H1 (cell line): ENCODE data around the gene RBM47. TPM values are rescaled to one million over a fixed set of nuclear protein-coding genes. Genes with fewer than 3 reads are reported as not detected.

ENCODE experiments used
- CTCF ChIA-PET: fragments of 300-600 bp; sonication (Branson Sonifier 250); formaldehyde crosslinking; loops from one replicate; lab custom pipeline; 2021; ENCODE audit not compliant: partially characterized antibody; lab: Charles Lee
- POLR2A ChIA-PET: fragments of 300-600 bp; sonication (Branson Sonifier 250); formaldehyde crosslinking; loops from one replicate; lab custom pipeline; 2021; ENCODE audit warnings: inconsistent platforms; ENCODE audit not compliant: partially characterized antibody; lab: Charles Lee
- DNase-seq, 2 experiments: peaks; one replicate each; pipeline versions ENCODE4 v3.0.0 to v3.0.0-alpha.2; 2010 to 2022; ENCODE audit warnings: low spot score in 2 of 2, low read depth in 1 of 2, mixed read lengths in 1 of 2
- FAIRE-seq: peaks from 2 replicates; lab custom pipeline; 2011; peaks lifted over from hg19 to GRCh38; lab: Jason Lieb, UNC
- H2AFZ ChIP-seq: 2 replicates; pipeline ENCODE4 v1.8.1; 2012; ENCODE audit warnings: low read length, inconsistent platforms
- H2AK5ac ChIP-seq: 2 replicates; pipeline ENCODE4 v1.6.1; 2013; ENCODE audit warnings: low read depth, low read length
- H2BK120ac ChIP-seq: replicated peaks from 2 replicates; pipeline ENCODE3; 2013; ENCODE audit warnings: low read depth, low read length, inconsistent platforms
- H2BK12ac ChIP-seq: 2 replicates; pipeline ENCODE4 v1.6.1; 2013; ENCODE audit warnings: low read depth, low read length
- H2BK15ac ChIP-seq: 2 replicates; pipeline ENCODE4 v1.6.1; 2013; ENCODE audit warnings: low read length
- H2BK20ac ChIP-seq: 2 replicates; pipeline ENCODE4 v1.6.1; 2013; ENCODE audit warnings: low read length
- H2BK5ac ChIP-seq: 2 replicates; pipeline ENCODE4 v1.6.1; 2013; ENCODE audit warnings: low read depth, low read length
- H3K14ac ChIP-seq: 2 replicates; pipeline ENCODE4 v1.6.1; 2013; ENCODE audit warnings: inconsistent platforms; ENCODE audit not compliant: insufficient read length
- H3K18ac ChIP-seq: 2 replicates; pipeline ENCODE4 v1.6.1; 2013; ENCODE audit warnings: low read length; ENCODE audit errors: extremely low read depth
- H3K23ac ChIP-seq: 2 replicates; pipeline ENCODE4 v1.6.1; 2013; ENCODE audit warnings: inconsistent platforms; ENCODE audit not compliant: insufficient read length
- H3K23me2 ChIP-seq: 2 replicates; pipeline ENCODE4 v1.6.1; 2013; ENCODE audit warnings: low read depth, low read length
- H3K27ac ChIP-seq: 2 replicates; pipeline ENCODE4 v1.6.1; 2011; ENCODE audit warnings: low read depth, low read length, inconsistent platforms
- H3K27me3 ChIP-seq, 4 experiments: replicated peaks in 1 of 4; 1 replicate in 1 of 4; 2 replicates in 3 of 4; pipeline versions ENCODE4 v1.6.1 to v1.8.1; 2011 to 2013; ENCODE audit warnings: low read length in 3 of 4, mild to moderate bottlenecking in 3 of 4, inconsistent platforms in 2 of 4, mixed read lengths in 2 of 4, moderate library complexity in 1 of 4; ENCODE audit not compliant: control insufficient read depth in 3 of 4, insufficient read depth in 3 of 4; ENCODE audit errors: extremely low read depth in 1 of 4
- H3K36me3 ChIP-seq, 4 experiments: 2 replicates each; pipeline versions ENCODE4 v1.6.1 to v1.8.1; 2011 to 2013; ENCODE audit warnings: mild to moderate bottlenecking in 4 of 4, low read length in 3 of 4, moderate library complexity in 2 of 4, control low read depth in 1 of 4, inconsistent platforms in 1 of 4; ENCODE audit not compliant: insufficient read depth in 4 of 4, control insufficient read depth in 2 of 4
- H3K4ac ChIP-seq: replicated peaks from 2 replicates; pipeline ENCODE3; 2013; ENCODE audit warnings: low read length, low read depth, mixed read lengths, inconsistent platforms; ENCODE audit not compliant: insufficient read length
- H3K4me1 ChIP-seq, 4 experiments: replicated peaks in 1 of 4; 1 replicate in 1 of 4; 2 replicates in 3 of 4; pipeline versions ENCODE4 v1.6.1 to v1.8.1; 2011 to 2013; ENCODE audit warnings: low read length in 3 of 4, inconsistent platforms in 2 of 4, mixed read lengths in 1 of 4; ENCODE audit not compliant: insufficient read depth in 4 of 4, control insufficient read depth in 3 of 4
- H3K4me2 ChIP-seq, 2 experiments: 2 replicates each; pipeline versions ENCODE4 v1.6.1 to v1.8.1; 2011 to 2013; ENCODE audit warnings: low read depth in 2 of 2, low read length in 2 of 2, control low read depth in 1 of 2, inconsistent platforms in 1 of 2, mild to moderate bottlenecking in 1 of 2; ENCODE audit not compliant: insufficient read depth in 1 of 2
- H3K4me3 ChIP-seq, 4 experiments: fragments of 200-600, 300-600 bp in 1 of 4; sonication (generic), shearing (Covaris generic), sonication (Bioruptor Twin) in 1 of 4; 2 replicates each; pipeline versions ENCODE4 v1.5.1 to v1.8.1; 2011 to 2016; ENCODE audit warnings: low read length in 4 of 4, low read depth in 3 of 4, control low read depth in 2 of 4, inconsistent platforms in 2 of 4, mild to moderate bottlenecking in 2 of 4, mixed read lengths in 1 of 4, moderate library complexity in 1 of 4; ENCODE audit not compliant: insufficient read depth in 2 of 4; ENCODE audit errors: extremely low read depth in 1 of 4
- H3K56ac ChIP-seq: replicated peaks from 2 replicates; pipeline ENCODE3; 2013; ENCODE audit warnings: low read depth, mild to moderate bottlenecking, mixed read lengths, low read length, inconsistent platforms; ENCODE audit not compliant: insufficient read length
- H3K79me1 ChIP-seq: 2 replicates; pipeline ENCODE4 v1.6.1; 2013; ENCODE audit warnings: low read depth, low read length, control low read depth
- H3K79me2 ChIP-seq, 2 experiments: 2 replicates each; pipeline versions ENCODE4 v1.6.1 to v1.8.1; 2012 to 2013; ENCODE audit warnings: low read length in 2 of 2, mild to moderate bottlenecking in 2 of 2, inconsistent platforms in 1 of 2; ENCODE audit not compliant: insufficient read depth in 2 of 2, control insufficient read depth in 1 of 2
- H3K9ac ChIP-seq, 4 experiments: replicated peaks in 1 of 4; 1 replicate in 1 of 4; 2 replicates in 3 of 4; pipeline versions ENCODE4 v1.6.1 to v1.8.1; 2011 to 2013; ENCODE audit warnings: low read depth in 3 of 4, low read length in 3 of 4, control low read depth in 2 of 4, mild to moderate bottlenecking in 2 of 4, moderate library complexity in 2 of 4, inconsistent platforms in 1 of 4; ENCODE audit errors: extremely low read depth in 1 of 4
- H3K9me3 ChIP-seq, 2 experiments: 2 replicates each; pipeline versions ENCODE4 v1.6.1 to v1.8.1; 2012 to 2013; ENCODE audit warnings: mild to moderate bottlenecking in 2 of 2, moderate library complexity in 2 of 2, control low read depth in 1 of 2, inconsistent platforms in 1 of 2, low read depth in 1 of 2, low read length in 1 of 2, mixed read lengths in 1 of 2; ENCODE audit not compliant: insufficient read depth in 2 of 2
- H4K20me1 ChIP-seq, 2 experiments: replicated peaks in 1 of 2; 2 replicates each; pipeline versions ENCODE3 to v1.8.1; 2011 to 2013; ENCODE audit warnings: inconsistent platforms in 2 of 2, low read length in 2 of 2, mild to moderate bottlenecking in 1 of 2; ENCODE audit not compliant: insufficient read depth in 2 of 2, control insufficient read depth in 1 of 2
- H4K5ac ChIP-seq: 2 replicates; pipeline ENCODE4 v1.6.1; 2013; ENCODE audit warnings: low read length, low read depth, mixed read lengths, inconsistent platforms; ENCODE audit not compliant: insufficient read length
- H4K8ac ChIP-seq: 2 replicates; pipeline ENCODE4 v1.8.0; 2013; ENCODE audit warnings: mild to moderate bottlenecking, moderate library complexity, low read length, inconsistent platforms; ENCODE audit not compliant: insufficient read depth; ENCODE audit errors: extremely low read depth
- H4K91ac ChIP-seq: replicated peaks from 2 replicates; pipeline ENCODE3; 2013; ENCODE audit warnings: low read length, mixed read lengths, inconsistent platforms; ENCODE audit not compliant: insufficient read length
- KDM5A ChIP-seq: fragments of 200-600 bp; IDR thresholded peaks from 2 replicates; pipeline ENCODE4 v1.7.1; 2012; ENCODE audit warnings: mild to moderate bottlenecking, low read length, inconsistent platforms, mixed read lengths
- MAFK ChIP-seq: IDR thresholded peaks from 2 replicates; pipeline ENCODE4 v1.6.1; 2012; ENCODE audit warnings: low read depth, mild to moderate bottlenecking, improper control_type of control experiment, low read length
- TAF7 ChIP-seq: optimal IDR thresholded peaks from 2 replicates; pipeline ENCODE3; 2011; ENCODE audit warnings: low read depth, mild to moderate bottlenecking, inconsistent platforms, low read length, moderate library complexity, borderline replicate concordance
- ZNF274 ChIP-seq: IDR thresholded peaks from 2 replicates; pipeline ENCODE4 v1.7.0; 2012; ENCODE audit warnings: low read length, borderline replicate concordance; ENCODE audit errors: extremely low read depth
- WGBS, 2 experiments: shearing (Covaris generic) in 1 of 2; methylation state at CpG; one replicate each; pipeline versions ENCODE4 v1.1.6 to v1.1.7; 2013 to 2015; ENCODE audit warnings: low lambda C conversion rate in 2 of 2, mixed read lengths in 2 of 2, inconsistent platforms in 1 of 2, low coverage in 1 of 2, missing lambda C conversion rate in 1 of 2; ENCODE audit not compliant: insufficient replicate concordance in 2 of 2, insufficient coverage in 1 of 2, insufficient read length in 1 of 2; ENCODE audit errors: extremely low coverage in 1 of 2, missing lambda C conversion rate in 1 of 2; 5-methylcytosine and 5-hydroxymethylcytosine counted together
- polyA plus RNA-seq, 7 experiments: library from polyadenylated mRNA; depleted of rRNA in 3 of 7; stranded (reverse) in 5 of 7; unstranded in 2 of 7; fragments of >200 nt in 5 of 7; fragments of 200-250 nt in 2 of 7; gene quantifications; 1 replicate in 5 of 7; 2 replicates in 1 of 7; 4 replicates in 1 of 7; pipeline versions ENCODE4 v1.2.1 to v1.2.3, GENCODE V29; 2011 to 2013; ENCODE audit warnings: missing spikeins in 2 of 7, mixed read lengths in 2 of 7
- total RNA-seq: library from RNA; stranded (reverse); fragmentation: NEBNext Ultra II Directional; extraction: Animal tissue kit (Norgen Biotek cat#: 25700); gene quantifications from 2 replicates; pipeline ENCODE4 v1.2.1, GENCODE V29; 2021

Gene RBM47
- total and polyA plus RNA-seq, 2 of the 8 experiments (the other 6 are each of a cell fraction or from before 2014, with no cell fraction given) = 42.8 to 78.9 TPM

DNA sequence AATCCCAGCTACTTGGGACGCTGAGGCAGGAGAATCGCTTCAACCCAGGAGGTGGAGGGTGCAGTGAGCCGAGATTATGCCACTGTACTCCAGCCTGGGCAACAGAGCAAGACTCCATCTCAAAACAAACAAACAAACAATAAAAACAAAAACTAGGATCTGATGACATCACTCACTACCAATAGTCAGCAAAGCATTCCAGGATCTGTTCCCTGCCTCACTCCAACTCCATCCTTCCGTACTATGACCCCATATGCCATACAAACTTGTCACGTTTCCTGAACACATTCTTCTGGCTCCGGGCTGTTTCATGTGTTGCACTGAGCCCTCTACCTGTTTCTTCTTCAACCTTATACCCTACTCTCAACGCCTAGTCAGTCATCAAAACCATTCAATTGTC is 47.3 kb downstream of the RBM47 start:
- Histone ChIP-seq H4K8ac (no peak overlapping the region), H2BK12ac (no peak overlapping the region), H3K9me3 (no peaks in the 10 kb centered on the region), H3K23ac (no peak overlapping the region), H3K79me1 (peaks cover 11% of the 10 kb centered on the region; the same call in 1 of the 2 replicates), H3K79me2 (peaks cover 0 to 80% of the 10 kb centered on the region in 2 experiments; a peak in 2 of 4 replicates), H3K4me2 (no peak overlapping the region), H2BK120ac (no peak overlapping the region), H3K14ac (no peak overlapping the region), H2BK15ac (no peak overlapping the region), H3K36me3 (no peaks in the 10 kb centered on the region; a peak in 1 of 8 replicates), H2BK5ac (no peak overlapping the region), H3K4me3 (no peak overlapping the region), H3K23me2 (no peaks in the 10 kb centered on the region), H3K9ac (no peak overlapping the region), H4K20me1 (peaks cover 2 to 4% of the 10 kb centered on the region in 2 experiments), H3K27me3 (no peaks in the 10 kb centered on the region), H3K56ac (no peak overlapping the region), H3K27ac (no peak overlapping the region), H3K18ac (no peak overlapping the region), H4K5ac (no peak overlapping the region), H2AK5ac (no peak overlapping the region), H3K4me1 (peaks cover 2 to 14% (median 8%) of the 10 kb centered on the region in 4 experiments; a peak in 6 of 7 replicates), H4K91ac (no peak overlapping the region), H2BK20ac (no peak overlapping the region), H2AFZ (no peak overlapping the region), H3K4ac (no peak overlapping the region)
- ChIA-PET POLR2A (interaction anchor here (1.1 to 1.9 kb wide), 2 partner anchors 10 to 20 kb away, joined by 3 to 4 read pairs; no protein-coding TSS in a partner anchor), CTCF (interaction anchor here (1.0 to 1.5 kb wide), 2 partner anchors 19 kb away, joined by 3 read pairs; no protein-coding TSS in a partner anchor)
- TF ChIP-seq TAF7 (no peak), KDM5A (no peak), MAFK (no peak), ZNF274 (no peak)
- DNase-seq (no peak), FAIRE-seq (no peak)
- WGBS, 2 experiments = 88% methylated on average over 7 of the region's 7 CpGs; no CpG with 5 or more reads in 1 of the 2 experiments
